Esophagus (tissue), 2 donors: ENCODE results near the gene LAMB2. TPM values are rescaled to one million over a fixed set of nuclear protein-coding genes. Genes with fewer than 3 reads are reported as not detected.
A peak's percentile ranks its signal among the peaks of the same experiment; 100 is the strongest.

Experiments
- H3K27ac ChIP-seq, 2 donors: one replicate each; pipeline ENCODE4 v1.5.1; 2013; ENCODE audit warnings: low read depth in 2 of 2, mild to moderate bottlenecking in 2 of 2, inconsistent platforms in 1 of 2, low read length in 1 of 2, moderate library complexity in 1 of 2
- H3K27me3 ChIP-seq, 2 donors: one replicate each; pipeline ENCODE4 v1.6.1; 2013; ENCODE audit warnings: low read length in 2 of 2, control low read depth in 1 of 2, mild to moderate bottlenecking in 1 of 2; ENCODE audit not compliant: insufficient read depth in 2 of 2, control insufficient read depth in 1 of 2
- H3K36me3 ChIP-seq, 2 donors: one replicate each; pipeline ENCODE4 v1.6.1; 2013; ENCODE audit warnings: low read length in 1 of 2; ENCODE audit not compliant: control insufficient read depth in 2 of 2, insufficient read depth in 2 of 2
- H3K4me1 ChIP-seq, 2 donors: one replicate each; pipeline ENCODE4 v1.6.1; 2013; ENCODE audit warnings: low read length in 1 of 2; ENCODE audit not compliant: control insufficient read depth in 2 of 2, insufficient read depth in 2 of 2
- H3K4me3 ChIP-seq, 2 donors: one replicate each; pipeline ENCODE4 v1.5.1; 2013; ENCODE audit warnings: low read length in 2 of 2, mild to moderate bottlenecking in 2 of 2, low read depth in 1 of 2, moderate library complexity in 1 of 2
- H3K9me3 ChIP-seq, 2 donors: one replicate each; pipeline ENCODE4 v1.6.1; 2013; ENCODE audit warnings: mild to moderate bottlenecking in 2 of 2, low read depth in 1 of 2, low read length in 1 of 2, moderate library complexity in 1 of 2; ENCODE audit not compliant: control insufficient read depth in 2 of 2, insufficient read depth in 1 of 2
- WGBS, 2 donors: extraction: QIAGEN DNeasy Blood & Tissue Kit; methylation state at CpG; one replicate each; pipeline ENCODE4 v1.1.7; 2013; 5-methylcytosine and 5-hydroxymethylcytosine counted together
- polyA plus RNA-seq, 2 donors: library from polyadenylated mRNA; stranded (reverse); fragments of 200-250 nt; gene quantifications; one replicate each; pipeline ENCODE4 v1.2.3, GENCODE V29; 2013
- donor health status: healthy with polysubstance abuse.
- donor health status: Bipolar disorder and iron deficiency.

The LAMB2 gene
- polyA plus RNA-seq, 2 donors: 123 to 219 TPM

GRCh38 chr3:49135499-49135898, 2.6 kb upstream of the LAMB2 start:
- Histone ChIP-seq H3K27me3 (no peaks in the 10 kb centered on the region), H3K4me3 (no peak overlapping the region), H3K4me1 (peaks cover 10 to 20% of the 10 kb centered on the region in 2 donors), H3K9me3 (no peaks in the 10 kb centered on the region), H3K36me3 (peaks cover 0 to 6% of the 10 kb centered on the region in 2 donors), H3K27ac (no peak overlapping the region)
- WGBS, 2 donors: 75 to 81% methylated on average over 4 of the region's 4 CpGs

GRCh38 chr3:49134471-49135265, 1.8 kb upstream of the LAMB2 start:
- Histone ChIP-seq H3K9me3 (no peaks in the 10 kb centered on the region), H3K36me3 (peaks cover 2 to 12% of the 10 kb centered on the region in 2 donors), H3K4me1 (peaks cover 13 to 18% of the 10 kb centered on the region in 2 donors), H3K27ac (peak overlapping the region in 1 of 2 donors; percentile 56), H3K27me3 (no peaks in the 10 kb centered on the region), H3K4me3 (no peak overlapping the region)
- 52 to 68% methylated on average over 3 of the region's 3 CpGs for WGBS, 2 donors

- peak overlapping the region; percentile 85 to 87 for H3K27ac ChIP-seq
- H3K27me3 ChIP-seq: no peaks in the 10 kb centered on the region
- H3K4me3 ChIP-seq: peak overlapping the region; percentile 47 to 64
- H3K9me3 ChIP-seq: no peaks in the 10 kb centered on the region
- peaks cover 4 to 23% of the 10 kb centered on the region in 2 donors for H3K36me3 ChIP-seq
- H3K4me1 ChIP-seq: peaks cover 13 to 18% of the 10 kb centered on the region in 2 donors
- 6 to 7% methylated on average over 28 to 30 of the region's 30 CpGs for WGBS, 2 donors
Measured at GRCh38 chr3:49133226-49133951, 539 bp upstream of the LAMB2 start.

DNA sequence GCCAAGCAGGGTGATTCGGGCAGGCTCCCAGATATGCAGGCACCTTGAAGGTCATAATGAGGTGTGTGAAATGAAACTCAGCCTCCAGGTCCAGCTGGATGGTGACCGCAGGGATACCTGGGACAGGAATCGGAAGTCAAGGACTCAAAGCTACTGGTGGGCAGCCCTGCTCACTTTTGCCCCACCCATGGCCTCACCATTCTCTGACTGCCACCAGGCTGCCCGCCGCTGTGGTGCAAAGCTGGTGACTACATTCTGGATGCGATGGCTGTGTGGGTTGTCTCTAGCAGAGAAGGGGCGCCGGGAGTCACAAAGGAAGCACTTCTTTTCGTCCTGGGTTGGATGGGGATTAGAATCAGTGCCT, 795 bp downstream of the LAMB2 start:
- Histone ChIP-seq H3K36me3 (peaks cover 4 to 28% of the 10 kb centered on the region in 2 donors), H3K27ac (peak overlapping the region; percentile 85 to 87), H3K4me1 (peaks cover 13 to 18% of the 10 kb centered on the region in 2 donors), H3K9me3 (no peaks in the 10 kb centered on the region), H3K4me3 (peak overlapping the region; percentile 47 to 64), H3K27me3 (no peaks in the 10 kb centered on the region)
- 37% methylated on average over 9 of the region's 9 CpGs for WGBS, 2 donors

DNA sequence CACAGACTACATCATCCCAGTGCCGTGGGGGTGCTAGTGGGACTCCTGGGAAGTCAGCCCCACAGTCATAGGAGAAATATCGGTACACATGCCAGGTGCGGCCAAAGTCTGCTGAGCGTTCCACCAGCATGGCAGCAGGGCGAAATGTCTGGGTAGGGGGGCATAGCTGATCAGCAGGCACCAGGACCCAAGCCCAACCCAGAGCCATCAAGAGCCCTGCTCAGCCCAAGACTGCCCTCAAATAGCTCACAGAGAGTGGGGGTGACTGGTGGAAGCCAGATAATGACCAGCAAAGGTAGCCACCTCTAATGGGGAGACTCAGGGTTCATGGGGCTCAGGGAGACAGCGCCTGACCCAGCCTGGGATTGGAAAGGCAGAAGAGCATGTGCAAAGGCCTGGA, 1.3 kb downstream of the LAMB2 start:
- 90 to 91% methylated on average over 6 of the region's 6 CpGs for WGBS, 2 donors
- no peaks in the 10 kb centered on the region for H3K27me3 ChIP-seq
- H3K27ac ChIP-seq: peak overlapping the region; percentile 85 to 87
- H3K36me3 ChIP-seq: peaks cover 4 to 28% of the 10 kb centered on the region in 2 donors
- no peaks in the 10 kb centered on the region for H3K9me3 ChIP-seq
- H3K4me1 ChIP-seq: peaks cover 13 to 18% of the 10 kb centered on the region in 2 donors
- peak overlapping the region; percentile 47 to 64 for H3K4me3 ChIP-seq

- Histone ChIP-seq H3K27me3 (no peaks in the 10 kb centered on the region), H3K27ac (peak overlapping the region in 1 of 2 donors; percentile 7), H3K4me3 (no peak overlapping the region), H3K9me3 (no peaks in the 10 kb centered on the region), H3K4me1 (peaks cover 13 to 18% of the 10 kb centered on the region in 2 donors), H3K36me3 (peaks cover 9 to 34% of the 10 kb centered on the region in 2 donors)
- 69 to 71% methylated on average over 12 of the region's 12 CpGs for WGBS, 2 donors
Measured at GRCh38 chr3:49131040-49131439, 1.8 kb downstream of the LAMB2 start.

DNA sequence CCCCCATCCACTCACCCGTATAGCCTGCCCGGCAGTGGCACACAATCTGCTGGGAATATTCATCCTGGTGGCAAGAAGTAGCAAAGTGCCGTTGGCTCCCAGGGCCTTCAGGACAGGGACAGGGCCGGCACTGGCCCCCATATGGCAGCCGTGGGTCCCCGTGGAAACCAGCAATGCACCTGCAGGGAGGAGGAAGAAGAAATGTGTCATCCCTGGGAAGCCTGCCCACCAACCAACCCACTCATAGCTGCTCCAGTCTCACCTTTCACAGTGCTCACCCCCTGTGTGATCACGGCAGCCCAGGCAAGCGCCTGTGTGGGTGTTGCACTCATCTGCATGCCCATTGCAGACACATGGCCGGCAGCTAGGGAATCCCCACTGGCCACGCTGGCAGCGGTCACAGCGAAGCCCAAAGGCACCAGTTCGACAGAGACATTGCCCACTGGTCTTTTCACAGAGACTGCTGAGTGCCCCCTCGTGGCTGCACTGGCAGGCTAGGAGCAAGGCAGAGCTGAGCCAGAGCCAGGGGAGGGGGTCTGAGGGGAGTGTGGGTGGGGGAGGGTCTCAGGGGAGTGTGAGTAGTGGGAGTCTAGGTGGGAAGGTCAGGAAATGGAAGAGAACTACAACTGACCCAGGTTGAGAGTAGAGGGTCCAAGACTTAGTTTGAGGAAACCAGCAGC, 7.7 kb downstream of the LAMB2 start:
- no peak overlapping the region for H3K27ac ChIP-seq
- H3K36me3 ChIP-seq: peaks cover 20 to 67% of the 10 kb centered on the region in 2 donors
- H3K4me1 ChIP-seq: peaks cover under 1 to 7% of the 10 kb centered on the region in 2 donors
- 71 to 73% methylated on average over 14 of the region's 14 CpGs for WGBS, 2 donors
- no peaks in the 10 kb centered on the region for H3K27me3 ChIP-seq
- no peaks in the 10 kb centered on the region for H3K9me3 ChIP-seq
- H3K4me3 ChIP-seq: no peak overlapping the region

DNA sequence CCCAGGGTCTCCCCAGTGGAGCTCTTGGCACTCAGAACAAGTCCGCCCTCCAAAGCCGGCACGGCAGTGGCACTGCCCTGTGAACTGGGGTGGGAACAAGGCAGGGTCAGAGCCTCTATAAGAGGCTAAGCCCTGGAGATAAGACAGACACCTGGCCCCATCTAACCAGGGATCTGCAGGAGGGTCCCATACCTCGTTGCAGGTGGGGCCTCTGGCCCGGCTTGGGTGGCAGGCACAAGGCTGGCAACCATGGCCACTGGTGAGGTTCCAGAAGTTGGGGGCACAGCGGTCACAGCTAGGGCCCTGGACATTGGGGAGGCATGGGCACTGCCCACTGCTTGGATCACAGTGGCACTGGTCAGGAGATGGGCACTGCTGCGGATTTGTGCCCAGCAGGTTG, 8.6 kb downstream of the LAMB2 start:
- H3K9me3 ChIP-seq: no peaks in the 10 kb centered on the region
- peaks cover 10 to 12% of the 10 kb centered on the region in 2 donors for H3K4me1 ChIP-seq
- no peak overlapping the region for H3K4me3 ChIP-seq
- WGBS, 2 donors: 84 to 91% methylated on average over 7 of the region's 7 CpGs
- H3K27ac ChIP-seq: no peak overlapping the region
- H3K36me3 ChIP-seq: peaks cover 16 to 61% of the 10 kb centered on the region in 2 donors
- no peaks in the 10 kb centered on the region for H3K27me3 ChIP-seq

GRCh38 chr3:49123687-49124086, 9.2 kb downstream of the LAMB2 start:
- 94% methylated on average over 17 of the region's 17 CpGs for WGBS, 2 donors
- peaks cover 16 to 57% of the 10 kb centered on the region in 2 donors for H3K36me3 ChIP-seq

More at GRCh38 chr3:49123687-49124086, 9.2 kb downstream of the LAMB2 start:
- Histone ChIP-seq H3K27me3 (no peaks in the 10 kb centered on the region), H3K4me1 (peaks cover 12 to 13% of the 10 kb centered on the region in 2 donors), H3K4me3 (no peak overlapping the region), H3K9me3 (no peaks in the 10 kb centered on the region), H3K27ac (no peak overlapping the region)
